ENCODE data around the gene SEMA5B. TPM values are rescaled to one million over a fixed set of nuclear protein-coding genes. Genes with fewer than 3 reads are reported as not detected.

Gene SEMA5B
- total and polyA plus RNA-seq, 8 donors: 0.61 to 9.0 (median 6.4) TPM

DNA sequence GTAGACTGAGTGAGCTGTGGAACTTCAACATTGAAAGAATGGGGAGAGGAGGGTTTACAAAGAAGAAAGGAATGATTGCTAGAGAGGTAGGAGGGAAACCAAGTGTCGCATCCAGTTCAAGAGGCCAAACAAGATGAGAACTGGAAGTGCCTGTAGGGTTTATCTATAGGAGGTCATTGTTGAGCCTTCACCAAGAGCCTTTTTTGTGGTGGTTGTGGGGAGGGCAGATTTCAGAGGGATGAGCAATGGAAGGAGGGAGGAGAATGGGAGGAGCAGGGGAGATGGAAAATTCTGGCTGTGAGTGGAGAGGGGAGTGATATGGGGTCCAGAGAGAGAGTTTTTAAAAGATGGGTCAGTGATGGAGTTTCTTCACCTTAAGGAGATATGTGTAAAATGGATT lies 47.8 kb upstream of the SEMA5B start:
- Histone ChIP-seq H3K4me1 (peaks cover 18 to 38% of the 10 kb centered on the region in 2 donors), H3K27ac (no peak overlapping the region), H3K9me3 (no peaks in the 10 kb centered on the region), H3K4me3 (no peak overlapping the region), H3K27me3 (no peaks in the 10 kb centered on the region), H3K36me3 (no peaks in the 10 kb centered on the region)
- TF ChIP-seq, protein P1, sequence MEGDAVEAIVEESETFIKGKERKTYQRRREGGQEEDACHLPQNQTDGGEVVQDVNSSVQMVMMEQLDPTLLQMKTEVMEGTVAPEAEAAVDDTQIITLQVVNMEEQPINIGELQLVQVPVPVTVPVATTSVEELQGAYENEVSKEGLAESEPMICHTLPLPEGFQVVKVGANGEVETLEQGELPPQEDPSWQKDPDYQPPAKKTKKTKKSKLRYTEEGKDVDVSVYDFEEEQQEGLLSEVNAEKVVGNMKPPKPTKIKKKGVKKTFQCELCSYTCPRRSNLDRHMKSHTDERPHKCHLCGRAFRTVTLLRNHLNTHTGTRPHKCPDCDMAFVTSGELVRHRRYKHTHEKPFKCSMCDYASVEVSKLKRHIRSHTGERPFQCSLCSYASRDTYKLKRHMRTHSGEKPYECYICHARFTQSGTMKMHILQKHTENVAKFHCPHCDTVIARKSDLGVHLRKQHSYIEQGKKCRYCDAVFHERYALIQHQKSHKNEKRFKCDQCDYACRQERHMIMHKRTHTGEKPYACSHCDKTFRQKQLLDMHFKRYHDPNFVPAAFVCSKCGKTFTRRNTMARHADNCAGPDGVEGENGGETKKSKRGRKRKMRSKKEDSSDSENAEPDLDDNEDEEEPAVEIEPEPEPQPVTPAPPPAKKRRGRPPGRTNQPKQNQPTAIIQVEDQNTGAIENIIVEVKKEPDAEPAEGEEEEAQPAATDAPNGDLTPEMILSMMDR (IDR thresholded peaks at IDR 0.05): no peak
- ATAC-seq: no peak
- DNase-seq: no peak
- intact Hi-C loops (cut with DNase I): no loop called here

DNA sequence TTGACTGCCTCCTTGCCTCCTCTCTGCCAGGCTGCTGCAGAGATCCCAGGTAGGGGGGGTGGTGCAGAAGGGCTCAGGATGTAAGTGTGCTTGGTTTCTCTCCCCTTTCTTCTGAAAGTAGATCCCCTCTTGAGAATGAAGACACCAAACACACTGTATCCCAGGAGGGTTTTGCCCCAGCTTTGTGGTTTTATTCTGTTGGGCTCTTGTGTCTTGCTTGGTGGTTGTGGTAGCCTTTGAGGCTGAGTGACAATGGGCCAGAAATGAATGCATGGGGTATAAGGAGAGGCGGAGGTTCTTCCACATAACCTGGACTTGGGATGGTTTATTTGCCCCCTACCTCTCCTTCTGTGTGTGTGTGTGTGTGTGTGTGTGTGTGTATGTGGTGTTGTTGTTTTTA lies 45.0 kb upstream of the SEMA5B start:
- no peak for DNase-seq
- Histone ChIP-seq H3K4me1 (peaks cover 29 to 56% of the 10 kb centered on the region in 2 donors), H3K27ac (no peak overlapping the region), H3K4me3 (no peak overlapping the region), H3K27me3 (no peaks in the 10 kb centered on the region), H3K9me3 (no peaks in the 10 kb centered on the region), H3K36me3 (no peaks in the 10 kb centered on the region)
- TF ChIP-seq, protein P1 (IDR thresholded peaks at IDR 0.05): no peak
- intact Hi-C loops (cut with DNase I): no loop called here
- ATAC-seq: no peak

DNA sequence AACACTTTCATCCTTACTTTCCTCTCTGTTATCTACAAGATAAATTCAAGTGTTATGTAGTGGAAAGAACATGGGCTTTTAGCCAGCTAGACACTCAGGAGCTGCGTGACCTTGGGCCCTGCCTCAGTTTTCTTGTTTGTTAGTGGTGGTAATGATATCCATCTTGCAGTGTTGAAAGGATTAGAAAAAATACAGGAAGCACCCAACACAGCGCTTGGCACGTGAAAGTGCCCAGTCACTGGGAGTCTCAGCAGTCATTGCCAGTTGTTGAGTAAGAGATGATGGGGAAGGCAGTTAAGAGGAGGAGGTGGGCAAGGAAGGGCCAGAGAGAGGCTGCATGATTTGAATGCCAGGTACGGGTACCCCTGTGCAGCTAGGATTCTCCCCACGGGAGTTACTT lies 44.6 kb upstream of the SEMA5B start:
- intact Hi-C loops (cut with DNase I): no loop called here
- Histone ChIP-seq H3K4me1 (peaks cover 29 to 56% of the 10 kb centered on the region in 2 donors), H3K4me3 (no peak overlapping the region), H3K27me3 (no peaks in the 10 kb centered on the region), H3K27ac (no peak overlapping the region), H3K36me3 (no peaks in the 10 kb centered on the region), H3K9me3 (no peaks in the 10 kb centered on the region)
- no peak for ATAC-seq
- TF ChIP-seq, protein P1 (IDR thresholded peaks at IDR 0.05): no peak
- DNase-seq: no peak

DNA sequence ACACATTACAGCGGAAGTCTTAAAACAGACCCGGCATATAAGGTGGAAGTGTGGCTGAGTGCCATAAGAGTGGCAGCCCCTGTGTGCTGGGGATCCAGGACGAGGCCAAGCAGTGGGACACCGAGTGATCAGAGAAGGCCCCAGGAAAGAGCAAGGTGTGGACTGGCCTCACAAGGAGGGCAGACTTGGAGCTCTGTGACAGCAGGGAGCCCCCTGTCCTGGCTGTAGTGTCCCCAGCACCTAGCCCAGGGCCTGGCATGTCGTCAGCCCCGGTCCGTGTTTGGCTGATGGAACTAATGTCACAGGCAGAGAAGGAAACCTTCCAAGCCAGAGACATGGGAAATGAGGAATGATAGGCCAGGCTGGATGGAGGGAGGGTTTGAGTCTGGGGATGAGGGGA lies 44.0 kb upstream of the SEMA5B start:
- H3K4me1 ChIP-seq: peaks cover 27 to 51% of the 10 kb centered on the region in 2 donors
- no peak overlapping the region for H3K4me3 ChIP-seq
- no peaks in the 10 kb centered on the region for H3K36me3 ChIP-seq
- DNase-seq (no peak), ATAC-seq (no peak)
- H3K9me3 ChIP-seq: no peaks in the 10 kb centered on the region
- TF ChIP-seq, protein P1 (IDR thresholded peaks at IDR 0.05): no peak
- H3K27me3 ChIP-seq: no peaks in the 10 kb centered on the region
- H3K27ac ChIP-seq: peak overlapping the region in 1 of 2 donors; percentile 48
- intact Hi-C loops (cut with DNase I): no loop called here

DNA sequence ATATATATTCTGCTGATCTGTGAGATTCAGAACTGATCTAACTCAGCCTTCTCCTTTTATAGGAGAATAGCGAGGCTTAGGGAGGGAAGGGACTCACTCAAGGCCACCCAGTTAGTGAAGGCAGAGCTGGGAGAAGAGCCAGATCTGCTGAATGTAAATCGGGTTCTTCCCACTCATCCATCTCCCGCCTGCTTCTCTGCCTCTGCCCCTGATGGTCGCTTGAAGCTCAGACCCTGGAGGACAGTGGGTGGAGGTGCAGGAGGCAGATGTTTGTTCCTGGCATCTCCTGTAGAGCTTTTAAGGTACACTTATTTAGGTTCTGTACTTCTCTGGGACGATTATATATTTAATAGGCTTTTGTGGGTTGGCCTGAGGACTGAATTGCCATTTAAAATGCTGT lies 43.6 kb upstream of the SEMA5B start:
- TF ChIP-seq, protein P1 (IDR thresholded peaks at IDR 0.05): peak in 1 of 2 donors; percentile 15
- DNase-seq (no peak), ATAC-seq (no peak)
- peak overlapping the region in 1 of 2 donors; percentile 48 for H3K27ac ChIP-seq
- H3K4me1 ChIP-seq: peaks cover 24 to 52% of the 10 kb centered on the region in 2 donors
- no peaks in the 10 kb centered on the region for H3K9me3 ChIP-seq
- no peak overlapping the region for H3K4me3 ChIP-seq
- no peaks in the 10 kb centered on the region for H3K36me3 ChIP-seq
- intact Hi-C loops (cut with DNase I): no loop called here
- no peaks in the 10 kb centered on the region for H3K27me3 ChIP-seq

Measured in left lung (tissue), 10 donors.